Measurements from ENCODE around the gene LACTB.

- no peak for TF ChIP-seq CTCF (conservative IDR thresholded peaks at IDR 0.05; ENCODE audit: low read depth, low read length)
- TF ChIP-seq EZH2phosphoT487 (IDR thresholded peaks at IDR 0.05; ENCODE audit: borderline replicate concordance, low read length): no peak
- no peak for TF ChIP-seq EZH2 (IDR thresholded peaks at IDR 0.05; ENCODE audit: low read length, unreplicated experiment)
Observed at GRCh38 chr15:63180746-63181145, 59.1 kb downstream of the LACTB start.
